NCI-H2196 treated with DMSO at 0.1 percent for 48 hours (cell line): ENCODE measurements around the gene ERC2.

Experiments
- DNase-seq: peaks from one replicate; lab custom pipeline; 2025; ENCODE audit not compliant: unreplicated experiment; lab: John Stamatoyannopoulos, UW

The ERC2 gene

GRCh38 chr3:55692295-55692956, 775.8 kb downstream of the ERC2 start:
- no peak for DNase-seq

DNA sequence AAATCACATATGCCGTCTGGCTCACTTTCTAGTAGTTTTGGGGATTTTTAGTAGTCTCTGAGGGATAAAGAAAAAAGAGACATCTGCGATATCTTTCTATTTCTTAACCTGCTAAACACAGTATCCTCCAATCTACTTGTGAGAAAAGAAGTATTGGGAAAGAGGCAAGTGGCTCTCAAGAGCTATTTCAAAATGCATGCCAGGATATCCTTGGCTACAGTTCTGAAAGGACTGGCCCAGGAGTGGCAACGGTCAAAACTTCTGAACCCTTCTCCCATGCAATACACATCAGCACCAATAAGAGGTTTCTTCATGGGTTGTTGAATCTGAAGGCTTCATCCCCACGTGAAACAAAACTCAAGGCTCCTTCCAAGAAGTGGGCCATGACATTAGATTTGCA, 777.1 kb downstream of the ERC2 start:
- DNase-seq: no peak

DNA sequence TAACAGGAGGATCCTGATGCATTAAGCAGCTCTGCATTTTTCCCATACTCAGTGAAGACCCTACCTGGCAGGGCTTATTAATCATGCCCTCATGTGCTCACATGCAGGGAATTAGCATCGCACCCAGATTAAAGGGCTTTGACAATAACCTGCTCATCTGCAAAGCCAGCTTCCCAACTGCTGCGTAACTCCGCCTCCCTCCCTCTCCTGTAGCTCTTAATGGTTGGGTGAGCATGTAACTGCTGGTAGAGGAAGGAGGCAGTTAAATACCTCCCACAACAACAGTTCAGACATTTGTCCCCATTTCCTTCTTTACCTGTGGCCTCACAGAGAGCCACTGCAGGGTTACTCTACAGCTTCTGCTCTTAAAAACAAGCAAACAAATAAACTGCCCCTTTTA, 777.5 kb downstream of the ERC2 start:
- DNase-seq: no peak

- no peak for DNase-seq
Measured at GRCh38 chr3:55690177-55690576, 778.1 kb downstream of the ERC2 start.

GRCh38 chr3:55688154-55688553, 780.1 kb downstream of the ERC2 start:
- DNase-seq: no peak

DNA sequence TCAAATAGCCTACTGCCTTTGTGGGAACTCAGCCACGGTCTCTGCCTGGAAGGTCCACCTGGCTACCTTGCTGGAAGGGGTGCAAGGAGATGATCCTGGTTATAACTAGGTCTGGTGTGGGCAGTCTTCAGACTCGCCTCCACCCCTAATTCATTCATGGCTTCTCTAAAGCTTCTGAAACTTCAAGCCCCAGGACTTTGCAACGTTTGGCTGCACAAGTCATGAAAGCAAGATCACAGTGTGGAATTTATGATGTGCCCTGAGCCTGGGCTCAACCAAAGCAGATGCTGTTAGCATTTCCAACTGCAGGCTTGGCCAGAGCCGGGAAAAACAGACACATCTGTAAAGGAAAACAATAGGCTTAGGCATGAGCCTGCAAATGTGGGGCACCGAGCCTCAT, 780.7 kb downstream of the ERC2 start:
- DNase-seq: no peak

GRCh38 chr3:55686426-55687254, 781.6 kb downstream of the ERC2 start:
- DNase-seq: no peak

- no peak for DNase-seq
Measured at GRCh38 chr3:55683666-55684270, 784.5 kb downstream of the ERC2 start.

DNA sequence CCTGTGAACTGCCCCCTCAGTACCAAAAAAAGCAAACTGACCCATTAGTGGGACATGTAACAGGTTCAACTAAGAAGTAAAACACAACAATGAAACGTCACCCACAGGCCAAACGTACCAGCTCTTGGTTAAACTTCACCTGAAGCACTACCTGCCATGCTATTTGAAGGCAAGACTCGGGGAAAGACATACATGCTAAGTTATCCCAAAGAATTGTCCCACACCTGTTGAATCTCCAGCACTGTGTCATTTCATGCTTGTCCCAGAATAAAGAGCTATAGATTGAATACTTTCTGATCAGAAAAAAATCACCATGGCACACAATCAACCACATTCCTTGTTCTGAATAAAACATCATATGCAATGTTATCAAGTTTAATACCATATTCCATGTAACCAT, 785.8 kb downstream of the ERC2 start:
- DNase-seq: no peak

GRCh38 chr3:55678546-55679216, 789.6 kb downstream of the ERC2 start:
- DNase-seq: no peak

DNA sequence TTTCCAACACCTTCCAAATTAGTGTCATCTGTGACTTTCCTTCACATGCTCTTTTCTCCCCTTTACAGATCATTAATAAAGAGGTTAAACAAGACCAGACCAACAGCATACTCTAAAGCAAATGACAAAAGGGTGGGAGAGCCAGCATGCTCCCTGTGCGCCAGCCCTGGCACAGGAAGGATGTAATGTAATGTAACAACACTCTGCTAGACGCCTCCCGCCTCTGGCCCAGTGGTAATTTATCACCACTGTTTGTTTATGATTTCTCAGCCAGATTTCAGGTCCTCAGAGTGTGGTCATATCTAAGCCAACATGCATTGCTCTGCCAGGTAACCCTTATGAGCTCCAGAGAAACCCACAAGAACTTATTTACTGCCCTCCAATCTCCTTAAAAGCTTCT, 791.6 kb downstream of the ERC2 start:
- DNase-seq: no peak

GRCh38 chr3:55675478-55675877, 792.8 kb downstream of the ERC2 start:
- DNase-seq: no peak

DNA sequence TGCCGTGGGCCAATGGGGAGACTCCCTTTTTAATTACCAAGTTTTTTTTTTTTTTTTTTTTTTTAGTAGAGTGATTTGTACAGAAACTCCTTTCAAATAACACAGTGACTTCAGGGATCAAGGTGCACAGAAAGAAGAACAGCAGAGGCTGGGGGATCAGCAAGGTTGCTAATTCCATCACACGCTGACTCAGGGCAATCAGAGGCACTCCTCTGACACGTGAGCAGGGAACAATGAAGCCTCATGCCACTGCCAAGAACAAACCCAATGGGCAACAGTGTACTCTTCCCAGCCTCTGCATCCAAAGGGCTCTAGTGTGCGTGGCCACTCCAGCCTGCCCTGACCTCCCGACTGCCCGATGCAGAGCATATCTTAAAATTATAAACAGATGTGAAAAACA, 794.5 kb downstream of the ERC2 start:
- DNase-seq: no peak

- no peak for DNase-seq
Measured at GRCh38 chr3:55669133-55669532, 799.1 kb downstream of the ERC2 start.

- DNase-seq: no peak
Measured at GRCh38 chr3:55668359-55668758, 799.9 kb downstream of the ERC2 start.

DNA sequence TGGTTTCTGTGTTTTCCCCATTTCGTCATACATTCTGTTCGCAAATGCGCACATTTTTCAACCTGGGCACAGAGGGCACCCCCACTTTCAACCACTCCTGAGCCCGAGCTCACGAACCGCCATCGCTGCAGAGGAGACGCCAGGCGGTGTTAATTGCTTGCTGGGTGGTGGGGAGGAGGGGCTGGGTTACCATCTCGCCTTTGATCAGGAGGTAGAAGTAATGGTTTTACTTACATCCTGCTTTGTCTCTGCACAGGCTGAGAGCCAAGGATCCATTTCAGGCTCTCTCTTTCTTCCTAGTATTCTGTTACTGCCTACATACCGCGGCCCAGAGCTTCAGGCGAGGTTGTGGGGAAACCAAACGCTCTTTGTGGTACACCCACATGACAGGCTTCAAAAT, 803.9 kb downstream of the ERC2 start:
- DNase-seq: no peak

GRCh38 chr3:55662683-55663082, 805.6 kb downstream of the ERC2 start:
- no peak for DNase-seq

DNA sequence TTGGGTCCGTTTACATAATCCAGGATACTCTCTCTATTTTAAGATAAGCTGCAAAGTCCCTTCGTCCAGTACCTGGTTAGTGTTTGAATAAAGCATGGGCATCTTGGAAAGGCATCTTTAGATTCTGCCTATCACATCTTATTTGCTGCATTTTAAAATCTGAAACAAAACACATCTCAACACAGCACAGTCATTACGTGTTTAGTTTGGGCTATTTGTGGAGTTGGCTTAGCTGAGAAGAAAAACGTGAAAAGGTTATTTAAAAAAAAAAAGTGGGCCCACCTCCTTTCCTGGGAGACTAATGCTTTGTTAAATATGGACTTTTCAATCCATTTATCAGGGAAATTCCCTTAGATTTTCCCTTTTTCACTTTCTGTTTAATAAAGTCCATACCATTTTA, 806.7 kb downstream of the ERC2 start:
- DNase-seq: no peak

DNA sequence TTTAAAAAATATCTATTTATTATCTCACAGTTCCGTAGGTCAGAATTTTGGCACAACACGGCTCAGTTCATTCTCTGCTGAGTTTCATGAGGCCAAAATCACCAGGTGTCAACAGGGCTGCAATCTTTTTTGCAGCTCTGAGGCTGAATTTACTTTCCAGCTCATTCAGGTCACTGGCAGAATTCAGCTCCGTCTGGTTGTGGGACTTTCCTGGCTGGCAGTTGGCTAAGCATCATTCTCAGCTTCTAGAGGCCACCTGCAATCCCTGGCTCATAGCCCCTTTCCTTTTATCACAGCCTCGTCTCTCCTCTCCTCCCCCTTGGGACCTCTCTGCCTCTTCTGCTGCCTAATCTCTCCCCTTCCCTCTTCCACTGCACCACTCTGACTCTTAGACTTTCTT, 807.1 kb downstream of the ERC2 start:
- no peak for DNase-seq

GRCh38 chr3:55660642-55661041, 807.6 kb downstream of the ERC2 start:
- DNase-seq: no peak

GRCh38 chr3:55659701-55660100, 808.6 kb downstream of the ERC2 start:
- no peak for DNase-seq
